HUES48 (cell line): ENCODE data around the gene TMEM59L.

Experiments
- H3K27ac ChIP-seq: one replicate; pipeline ENCODE4 v1.7.0; 2013; ENCODE audit warnings: low read depth, low read length, inconsistent platforms
- H3K27me3 ChIP-seq: 2 replicates; pipeline ENCODE4 v1.6.1; 2013; ENCODE audit warnings: mild to moderate bottlenecking, low read length; ENCODE audit not compliant: control insufficient read depth, insufficient read depth
- H3K36me3 ChIP-seq: 2 replicates; pipeline ENCODE4 v1.6.1; 2013; ENCODE audit warnings: low read length; ENCODE audit not compliant: control insufficient read depth, insufficient read depth
- H3K4me1 ChIP-seq: 2 replicates; pipeline ENCODE4 v1.6.1; 2013; ENCODE audit warnings: mild to moderate bottlenecking, low read length; ENCODE audit not compliant: control insufficient read depth, insufficient read depth
- H3K4me3 ChIP-seq: 2 replicates; pipeline ENCODE4 v1.5.1; 2013; ENCODE audit warnings: mild to moderate bottlenecking, low read depth, low read length
- H3K9ac ChIP-seq: 2 replicates; pipeline ENCODE4 v1.6.1; 2013; ENCODE audit warnings: mild to moderate bottlenecking, low read depth, low read length, moderate library complexity
- H3K9me3 ChIP-seq: 2 replicates; pipeline ENCODE4 v1.6.1; 2013; ENCODE audit warnings: low read length; ENCODE audit not compliant: control insufficient read depth, insufficient read depth

Gene TMEM59L

GRCh38 chr19:18646535-18647370 is 34.1 kb downstream of the TMEM59L start:
- Histone ChIP-seq H3K4me1 (peaks cover 6% of the 10 kb centered on the region; the same call in 1 of the 2 replicates), H3K36me3 (no peaks in the 10 kb centered on the region), H3K27me3 (no peaks in the 10 kb centered on the region), H3K27ac (no peak overlapping the region), H3K9me3 (no peaks in the 10 kb centered on the region), H3K9ac (no peak overlapping the region), H3K4me3 (no peak overlapping the region)

GRCh38 chr19:18647371-18647767 is 34.7 kb downstream of the TMEM59L start:
- Histone ChIP-seq H3K27ac (no peak overlapping the region), H3K4me1 (peaks cover 6% of the 10 kb centered on the region; the same call in 1 of the 2 replicates), H3K9ac (no peak overlapping the region)

DNA sequence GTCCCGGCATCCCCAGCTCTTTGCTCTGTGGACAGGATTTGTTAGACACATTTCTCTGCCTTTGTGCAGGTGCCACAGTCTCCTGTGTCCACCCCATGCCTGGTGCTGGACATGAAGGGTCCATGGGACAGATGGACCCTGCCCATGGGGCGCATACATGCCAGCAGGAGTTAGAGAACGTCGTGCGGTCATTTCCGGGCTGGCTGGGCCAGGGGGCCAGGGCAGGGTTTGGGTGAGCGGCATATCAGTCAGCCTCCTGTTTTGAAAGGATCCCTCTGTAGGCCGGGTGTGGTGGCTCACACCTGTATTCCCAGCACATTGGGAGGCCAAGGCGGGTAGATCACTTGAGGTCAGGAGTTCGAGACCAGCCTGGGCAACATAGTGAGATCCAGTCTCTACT is 35.1 kb downstream of the TMEM59L start:
- Histone ChIP-seq H3K27ac (no peak overlapping the region), H3K27me3 (no peaks in the 10 kb centered on the region), H3K4me3 (no peak overlapping the region), H3K9me3 (no peaks in the 10 kb centered on the region), H3K9ac (no peak overlapping the region), H3K4me1 (peaks cover 6% of the 10 kb centered on the region; the same call in 1 of the 2 replicates), H3K36me3 (no peaks in the 10 kb centered on the region)

More at GRCh38 chr19:18647371-18647767, 34.7 kb downstream of the TMEM59L start:
- H3K9me3 ChIP-seq, result no peaks in the 10 kb centered on the region
- H3K4me3 ChIP-seq, result no peak overlapping the region
- H3K27me3 ChIP-seq, result no peaks in the 10 kb centered on the region
- no peaks in the 10 kb centered on the region for H3K36me3 ChIP-seq

- H3K4me1 ChIP-seq, result peaks cover 6% of the 10 kb centered on the region; the same call in 1 of the 2 replicates
These were observed 36.3 kb downstream of the TMEM59L start for GRCh38 chr19:18648973-18649315.

GRCh38 chr19:18649371-18650020 is 36.8 kb downstream of the TMEM59L start:
- Histone ChIP-seq H3K36me3 (no peaks in the 10 kb centered on the region), H3K27ac (peak overlapping the region; percentile 40), H3K9me3 (no peaks in the 10 kb centered on the region), H3K9ac (no peak overlapping the region), H3K4me3 (no peak overlapping the region), H3K4me1 (peaks cover 6% of the 10 kb centered on the region; the same call in 1 of the 2 replicates), H3K27me3 (no peaks in the 10 kb centered on the region)

More at GRCh38 chr19:18648973-18649315, 36.3 kb downstream of the TMEM59L start:
- Histone ChIP-seq H3K9me3 (no peaks in the 10 kb centered on the region), H3K9ac (no peak overlapping the region), H3K36me3 (no peaks in the 10 kb centered on the region), H3K27ac (no peak overlapping the region), H3K4me3 (no peak overlapping the region), H3K27me3 (no peaks in the 10 kb centered on the region)

DNA sequence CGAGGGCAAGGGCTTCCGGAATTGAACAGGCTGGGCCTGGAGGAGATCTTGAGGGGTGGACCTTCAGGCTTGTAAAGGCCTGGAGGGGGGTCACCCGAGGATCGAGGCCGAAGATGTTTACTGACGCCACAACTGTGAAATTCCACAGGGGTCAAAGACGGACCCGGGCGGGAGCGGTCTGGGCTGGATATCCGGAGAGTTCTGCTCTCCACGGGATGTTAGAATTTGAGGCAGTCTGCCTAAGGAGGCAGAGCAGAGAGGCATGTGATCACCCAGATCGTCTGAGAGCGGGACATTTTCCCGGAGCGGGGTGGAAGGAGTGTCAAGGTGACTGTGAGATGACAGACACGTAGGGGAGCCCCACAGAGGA is 37.3 kb downstream of the TMEM59L start:
- Histone ChIP-seq H3K9me3 (no peaks in the 10 kb centered on the region), H3K27me3 (no peaks in the 10 kb centered on the region), H3K4me1 (peaks cover 4% of the 10 kb centered on the region; the same call in 1 of the 2 replicates), H3K9ac (no peak overlapping the region), H3K4me3 (no peak overlapping the region), H3K27ac (peak overlapping the region; percentile 40), H3K36me3 (no peaks in the 10 kb centered on the region)

DNA sequence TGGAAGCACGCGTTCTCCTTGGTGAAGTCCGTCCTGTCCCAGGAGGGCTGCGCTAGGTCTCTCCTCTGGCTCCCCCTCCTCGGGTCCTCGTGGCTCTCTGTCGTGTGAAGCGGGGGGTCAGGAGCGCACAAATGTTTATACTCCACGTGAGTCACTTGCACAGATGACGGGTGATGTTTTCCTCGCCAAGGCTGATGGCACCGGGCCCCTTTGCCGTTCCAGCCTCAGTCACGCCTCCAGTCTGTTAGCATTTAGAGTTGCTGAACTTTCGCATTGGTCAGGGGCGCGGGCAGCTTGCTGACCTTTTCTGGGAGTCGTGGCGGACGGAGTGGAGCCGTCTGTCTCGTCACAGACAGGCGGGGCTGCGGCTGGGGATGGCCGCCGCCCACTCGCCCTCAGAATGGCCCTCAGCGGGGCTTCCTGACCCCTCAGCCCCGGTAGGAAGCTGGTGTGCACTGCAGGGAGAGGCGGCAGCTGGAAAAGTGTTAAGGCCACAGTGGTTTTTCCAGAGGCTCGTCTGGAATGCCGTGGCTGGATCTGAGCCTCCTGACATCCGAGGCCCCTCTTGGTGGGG is 37.9 kb downstream of the TMEM59L start:
- no peaks in the 10 kb centered on the region for H3K27me3 ChIP-seq
- H3K9ac ChIP-seq, result no peak overlapping the region
- H3K4me1 ChIP-seq, result no peaks in the 10 kb centered on the region
- H3K9me3 ChIP-seq, result no peaks in the 10 kb centered on the region
- H3K27ac ChIP-seq, result no peak overlapping the region
- H3K4me3 ChIP-seq, result no peak overlapping the region
- H3K36me3 ChIP-seq, result no peaks in the 10 kb centered on the region

GRCh38 chr19:18651300-18651699 is 38.6 kb downstream of the TMEM59L start:
- Histone ChIP-seq H3K27me3 (no peaks in the 10 kb centered on the region), H3K4me1 (no peaks in the 10 kb centered on the region), H3K9me3 (no peaks in the 10 kb centered on the region), H3K36me3 (no peaks in the 10 kb centered on the region), H3K27ac (no peak overlapping the region), H3K4me3 (no peak overlapping the region), H3K9ac (no peak overlapping the region)

DNA sequence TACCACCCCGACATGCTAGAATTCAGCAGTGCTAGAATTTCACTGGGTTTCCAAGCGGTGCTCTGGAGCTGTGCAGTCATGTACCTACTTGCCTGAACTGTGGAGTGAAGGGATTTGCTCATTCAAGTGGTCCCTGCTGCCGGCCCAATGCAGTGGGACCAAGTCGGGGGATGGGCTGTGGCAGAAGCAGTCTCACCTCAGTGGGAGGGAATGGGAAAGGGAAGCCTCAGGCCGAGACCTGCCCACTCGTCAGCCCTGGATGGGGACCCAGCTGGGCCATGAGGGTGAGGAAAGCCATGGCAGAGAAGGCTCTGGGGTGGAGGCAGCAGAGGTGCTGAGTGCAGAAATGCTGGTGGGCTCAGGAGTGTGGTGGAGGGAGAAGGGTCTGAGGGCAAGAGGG is 39.1 kb downstream of the TMEM59L start:
- Histone ChIP-seq H3K27me3 (no peaks in the 10 kb centered on the region), H3K36me3 (no peaks in the 10 kb centered on the region), H3K27ac (no peak overlapping the region), H3K4me1 (no peaks in the 10 kb centered on the region), H3K4me3 (no peak overlapping the region), H3K9ac (no peak overlapping the region), H3K9me3 (no peaks in the 10 kb centered on the region)

- H3K27me3 ChIP-seq, result no peaks in the 10 kb centered on the region
- H3K4me3 ChIP-seq, result no peak overlapping the region
- no peaks in the 10 kb centered on the region for H3K36me3 ChIP-seq
- H3K4me1 ChIP-seq, result no peaks in the 10 kb centered on the region
- no peak overlapping the region for H3K9ac ChIP-seq
- no peak overlapping the region for H3K27ac ChIP-seq
- H3K9me3 ChIP-seq, result no peaks in the 10 kb centered on the region
These were observed 41.2 kb downstream of the TMEM59L start for GRCh38 chr19:18653853-18654252.

DNA sequence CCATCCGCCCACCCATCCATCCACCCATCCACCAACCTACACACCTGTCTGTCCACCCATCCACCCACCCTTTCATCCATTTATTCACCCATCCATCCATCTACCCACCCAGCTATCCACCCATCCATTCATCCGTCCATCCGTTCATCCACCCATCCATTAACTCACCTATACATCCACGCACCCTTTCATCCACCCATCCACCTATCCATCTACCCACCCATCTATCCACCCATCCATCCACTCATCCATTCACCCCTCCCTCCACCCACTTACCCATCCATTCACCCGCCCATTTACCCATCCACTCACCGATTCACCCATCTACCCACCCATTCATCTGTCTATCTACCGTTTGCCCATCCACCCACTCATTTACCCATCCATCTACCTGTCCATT is 41.8 kb downstream of the TMEM59L start:
- Histone ChIP-seq H3K4me3 (no peak overlapping the region), H3K9me3 (no peaks in the 10 kb centered on the region), H3K36me3 (no peaks in the 10 kb centered on the region), H3K27me3 (no peaks in the 10 kb centered on the region), H3K27ac (no peak overlapping the region), H3K9ac (no peak overlapping the region), H3K4me1 (no peaks in the 10 kb centered on the region)
